CD4-positive, alpha-beta T cell (primary cell): ENCODE data around the gene ANO6. TPM values are rescaled to one million over a fixed set of nuclear protein-coding genes. Genes with fewer than 3 reads are reported as not detected.

Experiments used
- ATAC-seq: fragments of 200-7000 bp; cut with Tn5 transposase; one replicate; pipeline ENCODE4 v1.10.0; 2022; ENCODE audit warnings: mild to moderate bottlenecking; ENCODE audit not compliant: poor library complexity
- CTCF ChIA-PET: fragments of 350-600 bp; sonication (Branson Sonifier 250); formaldehyde crosslinking; loops from one replicate; lab custom pipeline; 2021; ENCODE audit warnings: antibody characterized with exemption, inconsistent platforms; lab: Charles Lee
- POLR2A ChIA-PET: fragments of 350-600 bp; sonication (Branson Sonifier 250); formaldehyde crosslinking; loops from one replicate; lab custom pipeline; 2021; ENCODE audit warnings: antibody characterized with exemption, inconsistent platforms; lab: Charles Lee
- DNase-seq, 14 experiments: peaks; one replicate each; pipeline ENCODE4 v3.0.0-alpha.2; 2013 to 2020; ENCODE audit warnings: mixed read lengths in 2 of 14
- H3K27ac ChIP-seq, 2 donors: one replicate each; pipeline versions ENCODE4 v1.5.1 to v1.7.0; 2013; ENCODE audit warnings: low read length in 2 of 2, low read depth in 1 of 2, mild to moderate bottlenecking in 1 of 2
- H3K27me3 ChIP-seq, 2 experiments: 1 replicate in 1 of 2; 2 replicates in 1 of 2; pipeline versions ENCODE4 v1.6.1 to v1.7.0; 2013; ENCODE audit warnings: low read length in 2 of 2, control low read depth in 1 of 2, mild to moderate bottlenecking in 1 of 2, moderate library complexity in 1 of 2; ENCODE audit not compliant: insufficient read depth in 2 of 2, control insufficient read depth in 1 of 2
- H3K36me3 ChIP-seq: one replicate; pipeline ENCODE4 v1.6.1; 2013; ENCODE audit warnings: low read length, control low read depth; ENCODE audit not compliant: insufficient read depth
- H3K4me1 ChIP-seq: one replicate; pipeline ENCODE4 v1.6.1; 2013; ENCODE audit warnings: low read length, control low read depth; ENCODE audit not compliant: insufficient read depth
- H3K4me3 ChIP-seq: one replicate; pipeline ENCODE4 v1.5.1; 2013; ENCODE audit warnings: mild to moderate bottlenecking, low read length, moderate library complexity
- H3K9me3 ChIP-seq, 2 experiments: 1 replicate in 1 of 2; 2 replicates in 1 of 2; pipeline versions ENCODE4 v1.6.1 to v1.7.0; 2013; ENCODE audit warnings: low read length in 2 of 2, mild to moderate bottlenecking in 2 of 2, control low read depth in 1 of 2, moderate library complexity in 1 of 2; ENCODE audit not compliant: control insufficient read depth in 1 of 2, insufficient read depth in 1 of 2
- H3K27ac Mint-ChIP-seq: one replicate; pipeline ENCODE4 v1.8.0; 2020; ENCODE audit warnings: mixed read lengths
- H3K27me3 Mint-ChIP-seq: one replicate; pipeline ENCODE4 v1.8.0; 2021; ENCODE audit warnings: mixed read lengths
- H3K36me3 Mint-ChIP-seq: one replicate; pipeline ENCODE4 v1.8.0; 2021; ENCODE audit warnings: low read depth, mixed read lengths
- H3K4me1 Mint-ChIP-seq: one replicate; pipeline ENCODE4 v1.8.0; 2021; ENCODE audit warnings: low read depth, mixed read lengths
- H3K4me3 Mint-ChIP-seq: one replicate; pipeline ENCODE4 v1.8.0; 2020; ENCODE audit warnings: mild to moderate bottlenecking, mixed read lengths
- H3K9me3 Mint-ChIP-seq: one replicate; pipeline ENCODE4 v1.8.0; 2020; ENCODE audit warnings: mixed read lengths
- CTCF ChIP-seq: fragments of 200-600 bp; IDR thresholded peaks from one replicate; pipeline ENCODE4 v1.8.0; 2022; ENCODE audit warnings: antibody characterized with exemption, mild to moderate bottlenecking
- intact Hi-C, 2 experiments: fragments of 100-400 bp; cut with DNase I in 1 of 2; cut with micrococcal nuclease in 1 of 2; formaldehyde crosslinking; loops; one replicate each; pipeline versions ENCODE4 v1.15.1 to v1.9.0; 2023 to 2025; cut with DNase I, micrococcal nuclease
- total RNA-seq, 174 experiments: library from RNA in 2 of 174; stranded (reverse) in 2 of 174; gene quantifications; one replicate each; pipeline ENCODE4 v1.2.3 and lab custom pipeline; 2021 to 2026

The ANO6 gene
- total RNA-seq, 2 experiments from 2014 or later = 11.6 to 11.7 TPM

GRCh38 chr12:45205165-45205825, 10.6 kb upstream of the ANO6 start:
- H3K4me3 Mint-ChIP-seq = no peak overlapping the region
- no peaks in the 10 kb centered on the region for H3K27me3 Mint-ChIP-seq
- DNase-seq (no peak), ATAC-seq (no peak)
- no peaks in the 10 kb centered on the region for H3K9me3 Mint-ChIP-seq
- CTCF ChIA-PET = no interaction called here
- H3K27ac Mint-ChIP-seq = no peak overlapping the region
- H3K4me1 Mint-ChIP-seq = peaks cover 26% of the 10 kb centered on the region
- Histone ChIP-seq H3K4me3 (no peak overlapping the region), H3K9me3 (no peaks in the 10 kb centered on the region), H3K4me1 (peaks cover 22% of the 10 kb centered on the region), H3K27me3 (no peaks in the 10 kb centered on the region), H3K36me3 (no peaks in the 10 kb centered on the region), H3K27ac (no peak overlapping the region)
- H3K36me3 Mint-ChIP-seq = no peaks in the 10 kb centered on the region
- no peak for TF ChIP-seq CTCF
- POLR2A ChIA-PET = interaction anchor here (0.6 to 1.2 kb wide), 4 partner anchors 10 to 525 kb away, joined by 3 to 11 read pairs (median 3); partner anchors contain the start of gene ANO6
- intact Hi-C loops = no loop called here

GRCh38 chr12:45208604-45209487, 7.0 kb upstream of the ANO6 start:
- Histone ChIP-seq H3K4me3 (no peak overlapping the region), H3K36me3 (no peaks in the 10 kb centered on the region), H3K9me3 (no peaks in the 10 kb centered on the region), H3K27ac (no peak overlapping the region), H3K27me3 (no peaks in the 10 kb centered on the region), H3K4me1 (peaks cover 13% of the 10 kb centered on the region)
- H3K9me3 Mint-ChIP-seq = no peaks in the 10 kb centered on the region
- TF ChIP-seq CTCF = no peak
- H3K36me3 Mint-ChIP-seq = no peaks in the 10 kb centered on the region
- POLR2A ChIA-PET = no interaction called here
- no peak overlapping the region for H3K27ac Mint-ChIP-seq
- H3K27me3 Mint-ChIP-seq = no peaks in the 10 kb centered on the region
- ATAC-seq = no peak
- H3K4me3 Mint-ChIP-seq = no peak overlapping the region
- intact Hi-C loops = no loop called here
- CTCF ChIA-PET = no interaction called here
- DNase-seq = no peak
- H3K4me1 Mint-ChIP-seq = peaks cover 20% of the 10 kb centered on the region

GRCh38 chr12:45209784-45210183, 6.1 kb upstream of the ANO6 start:
- H3K27me3 Mint-ChIP-seq = no peaks in the 10 kb centered on the region
- no peak overlapping the region for H3K27ac ChIP-seq
- no peak for TF ChIP-seq CTCF
- no peak overlapping the region for H3K27ac Mint-ChIP-seq
- no peak for ATAC-seq
- no peaks in the 10 kb centered on the region for H3K36me3 ChIP-seq
- peaks cover 30% of the 10 kb centered on the region for H3K4me1 Mint-ChIP-seq
- no peak for DNase-seq
- no peak overlapping the region for H3K4me3 Mint-ChIP-seq
- H3K27me3 ChIP-seq = no peaks in the 10 kb centered on the region
- H3K4me3 ChIP-seq = no peak overlapping the region
- CTCF ChIA-PET = no interaction called here
- no peaks in the 10 kb centered on the region for H3K36me3 Mint-ChIP-seq
- intact Hi-C loops = loop anchor here in 1 of 2 experiments (10.0 kb wide), 1 partner anchor 525 kb away; no protein-coding TSS in a partner anchor
- H3K9me3 ChIP-seq = no peaks in the 10 kb centered on the region
- H3K9me3 Mint-ChIP-seq = no peaks in the 10 kb centered on the region
- POLR2A ChIA-PET = no interaction called here
- peaks cover 10% of the 10 kb centered on the region for H3K4me1 ChIP-seq
